HG03565 (cell line): Measurements from ENCODE around the gene TMEM106C.
"Not testable (repeated sequence)": the region's sequence is repeated elsewhere in the genome, so short reads cannot be mapped to it uniquely, and the experiment has no call there.

ENCODE experiments used
- ATAC-seq: cut with Tn5 transposase; IDR thresholded peaks from one replicate; pipeline ENCODE4 v1.9.1; 2021; ENCODE audit warnings: mild to moderate bottlenecking, moderate library complexity; ENCODE audit not compliant: unreplicated experiment

TMEM106C gene

DNA sequence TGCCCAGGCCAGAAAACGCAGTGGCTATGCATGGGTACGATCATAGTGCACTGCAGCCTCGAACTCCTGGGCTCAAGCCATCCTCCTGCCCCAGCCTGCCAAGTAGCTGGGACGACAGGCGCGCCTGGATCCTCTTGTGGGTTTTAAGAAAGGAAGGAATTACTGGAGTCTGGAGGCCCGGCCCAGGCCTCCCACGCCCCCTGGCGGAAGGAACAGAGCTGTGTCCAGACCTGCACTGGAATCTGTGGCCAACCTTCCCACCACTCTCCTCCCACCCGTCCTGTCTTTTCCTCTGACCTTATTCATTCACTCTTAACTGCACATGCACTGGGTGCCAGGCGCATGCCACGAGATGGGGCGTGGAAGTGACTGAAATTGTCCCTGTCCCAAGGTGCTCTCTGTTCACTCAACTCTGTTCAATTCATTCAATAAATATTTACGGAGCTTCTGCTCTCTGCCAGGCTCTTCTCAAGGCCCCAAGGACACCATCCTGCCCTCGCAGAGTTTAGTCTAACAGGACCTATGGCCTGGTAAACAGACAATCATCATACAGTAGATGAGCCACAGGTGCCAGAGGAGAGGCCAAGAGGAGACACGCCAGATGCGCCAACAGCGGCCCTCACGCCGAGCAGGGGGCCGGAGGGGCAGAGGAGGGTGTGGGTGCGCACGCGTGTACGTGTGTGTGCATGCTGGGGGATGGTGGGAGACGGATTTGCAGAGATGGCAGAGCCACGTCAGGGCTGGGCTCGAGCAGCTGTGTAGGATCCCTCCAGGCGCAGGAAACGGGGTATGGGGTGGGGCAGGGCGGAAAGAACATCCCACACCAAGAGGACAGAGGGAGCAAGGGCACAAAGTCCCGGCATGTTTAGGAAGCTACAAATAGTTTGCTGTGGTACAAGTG lies 13.7 kb upstream of the TMEM106C start:
- no peak for ATAC-seq

DNA sequence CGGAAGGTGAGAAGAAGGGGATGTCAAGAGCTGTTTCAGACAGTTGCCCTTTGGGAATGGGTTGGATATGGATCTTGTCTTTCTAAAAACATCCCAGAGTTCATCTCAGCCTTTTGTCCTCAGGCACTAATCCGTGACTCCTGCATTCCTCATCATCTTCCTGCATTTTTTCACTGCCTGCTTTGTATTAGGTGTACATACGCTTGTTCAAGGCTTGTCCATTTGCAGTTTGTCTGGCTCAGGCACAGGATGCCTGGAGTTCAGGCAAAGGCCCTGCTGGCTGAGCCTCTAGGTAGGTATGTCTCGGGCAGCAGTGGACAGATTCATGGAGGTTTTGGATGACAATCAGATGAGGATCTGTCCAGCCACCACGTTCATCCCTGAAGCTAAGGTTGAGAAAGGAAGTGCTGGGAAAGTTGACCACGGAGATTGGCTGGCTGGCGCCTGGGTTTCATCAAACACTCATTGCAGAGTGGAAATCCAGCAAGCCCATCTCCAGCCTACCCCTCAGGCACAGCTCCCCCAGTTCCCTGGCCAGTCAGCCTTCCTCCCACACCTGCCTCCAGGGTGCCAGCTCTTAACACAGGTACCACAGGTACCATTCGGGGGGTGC lies 12.4 kb upstream of the TMEM106C start:
- ATAC-seq, result no peak

DNA sequence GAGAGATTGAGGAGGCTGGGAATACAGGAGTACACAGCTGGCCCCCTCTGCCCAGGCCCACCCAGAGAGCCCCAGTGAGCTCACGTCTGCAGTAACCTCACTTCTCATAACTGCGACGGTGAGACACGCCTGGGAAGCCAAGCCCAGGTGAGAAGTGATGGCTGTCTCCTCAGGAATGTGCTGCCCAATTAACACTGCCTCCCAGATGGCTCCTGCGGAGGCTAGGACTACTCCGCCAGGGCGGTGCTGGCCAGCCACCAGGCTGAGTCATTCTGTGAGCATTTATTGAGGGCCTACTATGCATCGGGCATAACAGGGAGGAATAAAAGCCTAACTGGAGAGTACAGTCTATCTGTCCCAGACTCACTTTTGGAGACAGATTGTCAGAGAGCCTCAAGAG lies 9.3 kb upstream of the TMEM106C start:
- ATAC-seq, result no peak

DNA sequence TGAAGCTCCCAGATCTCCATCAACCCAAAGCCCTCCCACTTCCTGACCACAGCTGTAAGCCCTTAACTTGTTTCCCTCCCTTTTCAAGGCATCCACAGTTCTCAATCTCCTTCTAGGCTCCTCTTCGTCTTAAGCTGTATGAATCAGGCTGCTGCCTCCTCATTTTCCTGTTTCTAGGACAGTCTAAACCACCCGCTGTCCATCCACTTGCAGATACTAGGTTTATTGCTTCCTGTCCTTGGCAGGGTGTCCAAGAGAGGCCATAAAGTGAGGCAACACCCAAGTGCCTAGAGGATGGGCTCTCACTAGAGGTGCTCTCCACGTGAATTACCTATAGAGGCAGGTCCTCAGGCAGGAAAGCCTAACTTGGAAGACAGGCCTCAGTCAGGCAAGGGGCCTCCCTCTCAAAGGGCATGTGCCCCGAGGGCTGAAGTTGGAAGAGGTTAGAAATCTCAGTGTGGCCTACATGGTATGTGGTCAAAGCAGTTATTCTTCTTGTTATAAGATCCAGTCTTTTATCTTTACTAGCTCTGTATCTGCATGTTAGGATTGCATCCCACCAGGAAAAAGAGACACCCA lies 8.8 kb upstream of the TMEM106C start:
- ATAC-seq, result no peak

DNA sequence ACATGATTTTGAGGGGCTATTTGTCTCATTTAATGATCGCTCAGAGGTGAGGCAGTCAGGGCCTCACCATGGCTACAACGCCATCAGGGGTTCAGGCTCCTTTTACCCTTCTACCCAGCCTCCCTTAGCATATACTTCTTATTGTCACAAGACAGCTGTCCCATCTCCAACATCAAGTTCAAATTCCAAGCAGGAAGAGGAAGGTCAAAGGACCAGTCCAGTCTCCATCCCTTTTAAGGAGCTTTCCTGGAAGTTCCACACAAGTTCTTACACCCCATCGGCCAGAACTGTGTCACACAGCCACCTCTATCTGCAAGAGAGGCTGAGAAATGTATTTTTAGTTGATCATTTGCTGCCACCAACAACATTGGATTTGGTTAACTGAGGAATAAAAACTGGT lies 8.3 kb upstream of the TMEM106C start:
- no peak for ATAC-seq

DNA sequence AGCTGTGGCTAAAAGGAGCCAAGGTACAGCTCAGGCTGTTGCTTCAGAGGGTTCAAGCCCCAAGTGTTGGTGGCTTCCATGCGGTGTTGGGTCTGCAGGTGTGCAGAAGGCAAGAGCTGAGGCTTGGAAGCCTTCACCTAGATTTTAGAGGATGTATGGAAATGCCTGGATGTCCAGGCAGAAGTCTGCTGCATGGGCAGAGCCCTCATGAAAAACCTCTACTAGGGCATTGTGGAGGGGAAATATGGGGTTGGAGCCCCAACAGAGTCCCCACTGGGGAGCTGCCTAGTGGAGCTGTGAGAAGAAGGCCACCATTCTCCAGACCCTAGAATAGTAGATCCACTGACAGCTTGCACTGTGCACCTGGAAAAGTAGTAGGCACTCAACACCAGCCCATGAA lies 5.7 kb upstream of the TMEM106C start:
- ATAC-seq, result not testable (repeated sequence)

DNA sequence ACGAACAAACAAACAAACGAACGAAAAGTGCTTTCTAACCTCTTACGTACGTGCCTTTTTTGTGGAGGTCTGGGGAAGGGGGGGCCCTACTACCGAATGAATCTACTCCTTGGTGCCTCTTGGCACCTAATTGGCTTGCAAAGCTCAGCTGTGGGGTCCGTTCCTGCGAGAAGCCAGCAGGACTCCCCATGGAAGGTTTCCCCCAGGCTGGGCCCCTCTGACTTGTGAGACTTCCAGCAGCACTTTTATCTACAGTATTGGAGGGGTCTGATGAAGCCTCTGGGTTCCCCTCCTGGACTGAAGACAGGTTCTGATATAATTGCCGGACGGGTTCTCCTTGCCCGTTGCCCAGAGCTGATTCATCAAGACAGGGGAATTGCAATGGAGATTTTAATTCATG lies 1.2 kb upstream of the TMEM106C start:
- ATAC-seq, result no peak

DNA sequence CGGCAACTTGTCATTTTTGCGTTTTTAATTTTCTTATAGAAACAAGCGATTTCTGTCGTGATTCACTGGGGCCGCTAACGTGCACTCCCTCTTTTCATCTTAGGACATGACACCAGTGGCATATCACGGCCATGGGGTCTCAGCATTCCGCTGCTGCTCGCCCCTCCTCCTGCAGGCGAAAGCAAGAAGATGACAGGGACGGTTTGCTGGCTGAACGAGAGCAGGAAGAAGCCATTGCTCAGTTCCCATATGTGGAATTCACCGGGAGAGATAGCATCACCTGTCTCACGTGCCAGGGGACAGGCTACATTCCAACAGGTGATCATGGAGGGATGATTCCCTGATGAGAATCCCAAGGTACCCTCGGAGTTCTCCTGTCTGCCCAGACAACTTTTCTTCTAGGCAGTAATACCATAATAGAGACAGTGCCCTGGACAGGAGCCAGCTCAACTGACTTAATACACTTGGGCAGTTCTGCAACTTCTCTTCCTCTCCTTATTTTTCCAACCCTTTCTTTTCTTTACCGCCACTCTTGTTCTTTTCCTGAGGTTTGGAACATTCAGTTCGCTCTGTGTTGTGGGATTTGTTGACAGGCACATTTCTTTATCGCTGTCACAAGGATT lies 821 bp downstream of the TMEM106C start:
- no peak for ATAC-seq

DNA sequence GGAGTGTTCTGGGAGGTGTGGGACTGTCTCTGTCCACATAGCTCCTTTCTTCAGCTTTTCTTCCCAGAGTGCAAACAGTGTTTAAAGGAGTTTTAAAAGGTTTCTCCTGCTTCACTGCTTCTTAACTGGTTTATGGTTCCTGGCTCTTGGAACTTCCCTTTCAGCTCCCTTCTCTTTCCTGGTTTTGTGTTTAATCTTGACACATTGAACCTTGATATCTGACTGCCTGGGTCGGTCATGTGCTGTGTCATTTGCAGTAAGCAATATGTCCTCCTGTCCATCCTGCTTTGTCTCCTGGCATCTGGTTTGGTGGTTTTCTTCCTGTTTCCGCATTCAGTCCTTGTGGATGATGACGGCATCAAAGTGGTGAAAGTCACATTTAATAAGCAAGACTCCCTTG lies 2.2 kb downstream of the TMEM106C start:
- ATAC-seq, result no peak

DNA sequence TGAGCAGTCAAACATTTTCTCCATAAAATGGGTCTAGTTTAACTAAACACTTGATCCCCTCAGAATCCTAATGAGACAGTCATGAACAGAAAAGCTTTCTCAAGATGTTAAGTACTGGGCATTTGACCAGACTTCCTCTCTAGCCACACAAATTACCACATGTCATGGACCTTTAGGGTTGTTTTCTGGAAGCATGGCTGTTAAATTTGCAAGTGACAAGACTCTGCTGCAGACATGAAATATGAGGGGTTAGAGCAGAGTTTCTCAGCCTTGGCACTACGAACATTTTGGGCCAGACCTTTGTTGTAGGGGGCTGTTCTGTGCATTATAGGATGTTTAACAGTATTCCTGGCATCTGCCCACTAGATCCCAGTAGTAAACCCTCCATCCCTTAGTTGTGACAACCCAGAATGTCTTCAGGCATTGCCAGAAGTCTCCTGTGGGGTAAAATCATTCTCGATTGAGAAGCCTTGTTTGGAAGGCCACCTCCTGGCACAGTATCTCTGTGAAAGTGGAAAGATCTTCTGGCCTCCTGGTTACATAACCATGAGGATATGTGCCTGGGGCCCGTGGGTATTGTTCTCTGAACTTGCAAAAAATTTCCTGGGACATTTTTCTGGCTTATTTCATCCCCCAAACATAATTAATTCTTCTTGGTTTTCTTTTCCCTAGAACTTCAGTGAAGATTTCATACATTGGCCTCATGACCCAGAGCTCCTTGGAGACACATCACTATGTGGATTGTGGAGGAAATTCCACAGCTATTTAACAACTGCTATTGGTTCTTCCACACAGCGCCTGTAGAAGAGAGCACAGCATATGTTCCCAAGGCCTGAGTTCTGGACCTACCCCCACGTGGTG lies 4.3 kb downstream of the TMEM106C start:
- ATAC-seq, result no peak

DNA sequence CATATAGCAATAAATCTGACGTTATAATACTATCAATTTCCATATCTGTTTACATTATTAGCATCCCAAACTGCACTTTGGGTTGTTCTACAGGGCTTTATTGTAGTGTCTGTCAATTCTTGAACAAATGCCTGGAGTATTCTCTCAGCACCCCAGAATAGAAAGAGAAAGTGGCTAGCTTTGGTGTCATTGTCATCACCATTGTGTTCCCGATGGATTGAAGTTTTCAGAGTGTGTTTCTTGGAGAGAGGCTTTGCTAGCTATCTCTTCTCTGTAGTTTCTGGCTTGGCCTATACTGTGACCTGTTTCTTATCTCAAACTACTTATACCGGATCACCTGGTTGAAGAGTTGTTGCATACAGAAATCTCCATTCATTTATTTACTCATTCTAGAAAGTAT lies 6.4 kb downstream of the TMEM106C start:
- no peak for ATAC-seq

DNA sequence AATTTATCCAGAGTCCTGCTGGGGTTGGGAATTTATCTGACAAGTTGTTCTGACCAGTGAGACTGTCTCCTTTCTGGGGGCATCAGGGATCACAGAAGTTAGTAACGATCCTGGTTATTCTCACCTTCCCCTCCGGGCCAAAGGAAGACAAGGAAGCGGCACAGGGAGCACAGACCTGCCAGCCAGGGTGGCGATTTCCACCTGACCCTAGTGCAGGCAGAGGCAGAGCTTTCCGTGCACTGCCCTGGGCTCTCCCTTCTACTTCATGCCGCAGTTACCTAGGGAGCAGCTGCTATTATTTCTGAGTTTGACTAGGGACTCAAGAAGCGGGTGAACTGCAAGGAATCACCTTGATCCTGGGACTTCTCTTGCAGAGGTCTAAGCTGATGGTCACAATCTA lies 7.4 kb downstream of the TMEM106C start:
- no peak for ATAC-seq

DNA sequence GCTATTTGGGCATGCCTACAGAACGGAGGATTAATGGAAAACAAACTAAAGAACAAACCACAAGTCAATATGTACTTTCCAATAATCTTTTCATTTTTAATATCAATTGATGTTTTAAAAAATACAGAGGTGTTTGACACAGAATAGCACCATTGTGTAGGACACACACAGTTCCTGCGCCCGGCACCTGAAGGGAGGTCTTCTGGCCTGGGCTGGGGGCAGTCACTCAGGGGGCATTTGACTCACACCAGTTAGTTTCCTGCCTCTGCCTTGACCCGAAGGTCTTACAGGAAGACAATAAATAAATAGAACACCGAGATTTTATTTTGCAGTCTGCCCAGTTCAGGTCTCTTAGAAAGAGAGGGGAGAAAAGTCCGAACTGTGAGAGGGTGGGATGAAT lies 9.5 kb downstream of the TMEM106C start:
- no peak for ATAC-seq

DNA sequence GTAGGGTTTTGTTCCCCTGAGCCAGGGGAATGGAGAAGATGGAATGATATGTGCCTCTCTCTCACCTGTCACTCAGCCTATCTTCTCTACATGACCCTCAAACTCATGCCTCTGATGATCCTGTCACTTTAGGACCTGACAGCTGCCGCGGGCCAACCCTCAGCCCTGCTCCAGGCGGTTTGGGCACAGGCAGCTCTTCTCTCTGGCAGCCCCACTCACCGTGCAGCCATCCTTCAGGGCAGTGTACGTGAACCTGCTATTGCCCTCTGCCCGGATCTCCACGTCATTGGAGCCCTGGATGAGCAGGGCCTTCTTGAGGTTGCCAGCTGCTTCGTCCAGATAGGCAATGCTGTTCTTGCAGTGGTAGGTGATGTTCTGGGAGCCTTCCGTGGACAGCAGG lies 10.5 kb downstream of the TMEM106C start:
- no peak for ATAC-seq

DNA sequence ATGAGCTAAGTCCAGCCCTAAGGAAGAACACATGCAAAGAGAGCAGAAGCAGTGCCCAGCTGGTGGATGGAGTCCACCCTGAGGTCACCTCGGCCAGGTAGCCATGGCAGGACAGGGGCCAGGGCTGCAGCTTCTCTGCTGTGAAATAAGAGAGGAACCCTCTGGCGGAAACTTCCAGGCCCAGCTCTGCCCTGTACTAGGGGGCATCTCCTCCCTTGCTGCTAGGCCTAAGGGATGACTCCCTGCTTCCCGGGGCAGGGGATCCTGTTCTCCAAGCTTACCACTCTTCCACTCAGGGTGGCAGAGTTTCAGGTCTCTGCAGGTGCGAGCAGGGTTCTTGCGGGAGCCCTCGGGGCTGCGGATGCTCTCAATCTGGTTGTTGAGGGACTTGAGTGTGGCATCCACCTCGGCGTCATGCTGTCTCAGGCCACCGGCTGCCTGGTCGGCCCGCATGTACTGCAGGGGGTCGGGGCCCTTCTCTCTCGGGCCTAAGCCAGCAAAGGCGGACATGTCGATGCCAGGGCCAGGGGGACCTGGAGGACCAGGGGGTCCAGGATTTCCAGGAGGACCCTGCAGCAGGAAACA lies 11.7 kb downstream of the TMEM106C start:
- no peak for ATAC-seq

DNA sequence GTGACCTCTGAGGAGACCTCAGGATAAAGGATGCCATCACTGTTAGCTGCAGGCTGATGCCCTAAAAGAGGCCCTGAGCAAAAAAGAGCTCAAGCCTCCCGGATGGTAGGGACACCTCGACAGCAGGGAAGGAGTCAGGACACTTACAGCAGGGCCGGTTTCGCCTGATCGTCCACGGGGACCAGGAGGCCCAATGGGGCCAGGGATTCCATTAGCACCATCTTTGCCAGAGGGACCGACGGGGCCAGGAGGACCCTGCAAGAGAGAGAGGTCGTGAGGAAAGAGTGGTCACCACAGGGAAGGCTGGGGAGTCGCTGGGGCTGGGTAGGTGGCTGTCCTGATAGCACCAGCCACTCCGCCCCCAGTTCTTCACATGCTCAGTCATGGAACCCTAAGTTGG lies 12.4 kb downstream of the TMEM106C start:
- ATAC-seq, result no peak

DNA sequence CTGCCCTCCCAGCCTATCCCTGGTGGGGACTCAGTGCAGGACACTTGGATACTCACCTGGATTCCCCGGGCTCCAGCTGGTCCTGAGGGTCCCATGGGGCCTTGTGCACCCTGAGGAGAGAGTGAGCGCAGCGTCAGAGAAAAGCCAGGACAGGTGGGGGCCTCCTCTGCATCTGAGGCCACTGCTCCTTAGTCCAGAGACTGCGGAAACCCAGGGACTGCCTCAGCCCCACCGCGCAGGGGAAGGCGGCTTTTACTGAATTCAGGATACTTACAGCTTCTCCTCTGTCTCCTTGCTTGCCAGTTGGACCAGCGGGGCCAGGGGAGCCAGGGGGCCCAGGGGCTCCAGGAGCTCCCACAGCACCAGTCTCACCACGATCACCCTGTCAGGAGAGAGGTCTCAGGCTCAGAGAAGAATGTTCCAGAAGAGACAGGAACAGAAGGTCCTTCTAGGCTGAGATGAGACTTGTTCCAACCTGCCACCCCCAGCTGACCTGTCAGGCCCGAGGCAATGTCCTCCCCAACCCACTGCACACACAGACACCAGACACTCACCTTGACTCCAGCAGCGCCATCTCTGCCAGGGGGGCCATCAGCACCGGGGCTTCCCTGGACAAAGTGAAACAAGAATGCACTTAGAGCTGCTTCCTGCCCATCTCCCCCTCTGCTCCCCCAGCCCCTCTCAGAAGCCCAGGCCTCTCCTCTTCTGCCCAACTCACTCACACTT lies 13.8 kb downstream of the TMEM106C start:
- no peak for ATAC-seq

DNA sequence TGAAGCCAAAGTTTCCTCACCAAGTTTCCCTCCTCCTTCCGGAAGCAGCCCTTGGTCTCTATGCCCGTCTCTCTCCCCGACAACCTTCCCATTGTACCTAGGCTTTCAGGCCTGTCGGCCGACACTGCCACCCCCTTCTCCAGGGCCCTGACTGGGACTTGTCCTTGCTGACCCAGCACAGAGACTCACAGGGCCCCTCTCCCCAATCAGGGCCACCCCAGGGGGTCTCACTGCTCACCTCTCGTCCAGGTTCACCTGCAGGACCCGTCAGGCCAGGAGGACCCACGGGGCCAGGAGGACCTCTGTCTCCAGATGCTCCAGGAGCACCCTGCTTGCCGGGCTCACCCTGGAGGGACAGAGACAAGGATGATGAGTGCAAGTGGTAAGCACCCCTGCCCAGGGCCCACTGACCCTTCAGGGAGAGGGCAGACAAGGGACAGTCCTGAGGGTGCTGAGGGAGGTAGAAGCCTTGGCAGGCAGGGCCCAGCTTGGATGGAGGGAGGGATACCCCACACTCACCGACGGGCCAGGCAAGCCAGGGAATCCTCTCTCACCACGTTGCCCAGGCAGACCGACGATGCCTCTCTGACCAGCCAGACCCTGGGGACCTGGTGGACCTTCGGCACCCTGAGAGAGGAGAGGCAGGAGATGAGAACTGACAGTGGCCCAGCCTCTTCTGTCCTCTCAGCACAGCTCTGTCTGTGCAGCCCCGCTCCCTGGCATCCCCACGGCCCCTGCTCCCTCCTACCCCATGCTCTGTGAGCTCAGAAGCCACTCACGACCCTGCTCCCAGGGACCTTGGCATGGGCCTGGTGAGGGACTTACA lies 14.6 kb downstream of the TMEM106C start:
- no peak for ATAC-seq

DNA sequence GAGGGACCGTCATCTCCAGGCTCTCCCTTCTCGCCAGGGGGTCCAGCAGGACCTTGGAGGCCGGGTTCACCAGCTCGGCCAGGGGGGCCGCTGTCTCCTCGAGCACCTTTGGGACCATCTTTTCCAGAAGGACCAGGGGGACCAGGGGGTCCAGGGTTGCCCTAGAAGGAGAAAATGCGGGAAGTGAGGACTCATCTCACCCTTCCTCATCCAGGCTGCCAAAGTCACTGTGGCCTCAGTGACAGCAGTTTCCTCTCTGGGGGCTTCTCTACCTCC lies 15.1 kb downstream of the TMEM106C start:
- no peak for ATAC-seq
